Endothelial cell of umbilical vein (primary cell): Measurements from ENCODE around the gene TPCN2.

ENCODE experiments used
- EZH2 ChIP-seq: IDR thresholded peaks from 2 replicates; pipeline ENCODE4 v1.6.1; 2012; ENCODE audit warnings: borderline replicate concordance, low read depth, mild to moderate bottlenecking, moderate library complexity, low read length, inconsistent platforms; ENCODE audit not compliant: severe bottlenecking
- FOS ChIP-seq: IDR thresholded peaks from 2 replicates; pipeline ENCODE4 v1.6.1; 2011; ENCODE audit warnings: mild to moderate bottlenecking, low read length, moderate library complexity, borderline replicate concordance; ENCODE audit not compliant: insufficient read depth
- GATA2 ChIP-seq: IDR thresholded peaks from 2 replicates; pipeline ENCODE4 v1.7.0; 2011; ENCODE audit warnings: low read depth, mild to moderate bottlenecking, moderate library complexity, mixed read lengths, low read length; ENCODE audit not compliant: insufficient read length, insufficient read depth
- JUN ChIP-seq: IDR thresholded peaks from 2 replicates; pipeline ENCODE4 v1.6.1; 2011; ENCODE audit warnings: borderline replicate concordance, low read depth; ENCODE audit not compliant: insufficient read length, insufficient read depth
- MYC ChIP-seq: IDR thresholded peaks from one replicate; pipeline ENCODE4 v1.6.1; 2011; ENCODE audit warnings: mild to moderate bottlenecking, low read depth, low read length
- POLR2A ChIP-seq: IDR thresholded peaks from 2 replicates; pipeline ENCODE4 v1.6.1; 2012; ENCODE audit warnings: low read depth, mild to moderate bottlenecking, control low read depth, low read length
- POLR2AphosphoS5 ChIP-seq: IDR thresholded peaks from 2 replicates; pipeline ENCODE4 v1.6.1; 2012; ENCODE audit warnings: low read depth, mild to moderate bottlenecking, control low read depth, low read length, moderate library complexity; ENCODE audit not compliant: insufficient read depth
- TF ChIP-seq, protein P1 (sequence below), 2 donors: IDR thresholded peaks; 1 replicate in 1 of 2; 2 replicates in 1 of 2; pipeline ENCODE4 v1.5.1; 2011; ENCODE audit warnings: low read length in 2 of 2, mild to moderate bottlenecking in 2 of 2, moderate library complexity in 2 of 2, control low read depth in 1 of 2, inconsistent platforms in 1 of 2, low read depth in 1 of 2; ENCODE audit not compliant: insufficient read depth in 1 of 2; ENCODE audit errors: extremely low read depth in 1 of 2
- TF ChIP-seq, protein P2 (sequence below): IDR thresholded peaks from 2 replicates; pipeline ENCODE4 v1.6.1; 2011; ENCODE audit not compliant: insufficient read depth, insufficient read length

DNA sequence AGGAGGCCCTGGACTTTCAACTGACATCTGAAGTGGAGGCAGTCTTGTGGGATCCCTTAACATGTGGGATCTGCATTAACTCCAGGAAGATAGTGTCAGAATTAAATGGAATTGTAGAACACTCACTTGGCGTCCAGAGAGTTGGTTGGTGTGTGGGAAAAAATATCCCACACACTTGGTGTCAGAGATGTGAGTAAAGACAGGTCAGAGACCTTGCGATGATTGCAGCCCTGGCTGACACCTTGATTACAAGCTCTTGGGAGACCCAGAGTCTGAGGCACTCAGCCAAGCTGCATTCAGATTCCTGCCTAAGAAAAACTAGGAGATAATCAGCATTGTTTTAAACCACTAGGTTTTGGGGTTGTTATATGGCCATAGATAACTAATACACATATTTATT is 7.2 kb upstream of the TPCN2 start:
- TF ChIP-seq EZH2 = no peak
- no peak for TF ChIP-seq JUN
- TF ChIP-seq, protein P1, sequence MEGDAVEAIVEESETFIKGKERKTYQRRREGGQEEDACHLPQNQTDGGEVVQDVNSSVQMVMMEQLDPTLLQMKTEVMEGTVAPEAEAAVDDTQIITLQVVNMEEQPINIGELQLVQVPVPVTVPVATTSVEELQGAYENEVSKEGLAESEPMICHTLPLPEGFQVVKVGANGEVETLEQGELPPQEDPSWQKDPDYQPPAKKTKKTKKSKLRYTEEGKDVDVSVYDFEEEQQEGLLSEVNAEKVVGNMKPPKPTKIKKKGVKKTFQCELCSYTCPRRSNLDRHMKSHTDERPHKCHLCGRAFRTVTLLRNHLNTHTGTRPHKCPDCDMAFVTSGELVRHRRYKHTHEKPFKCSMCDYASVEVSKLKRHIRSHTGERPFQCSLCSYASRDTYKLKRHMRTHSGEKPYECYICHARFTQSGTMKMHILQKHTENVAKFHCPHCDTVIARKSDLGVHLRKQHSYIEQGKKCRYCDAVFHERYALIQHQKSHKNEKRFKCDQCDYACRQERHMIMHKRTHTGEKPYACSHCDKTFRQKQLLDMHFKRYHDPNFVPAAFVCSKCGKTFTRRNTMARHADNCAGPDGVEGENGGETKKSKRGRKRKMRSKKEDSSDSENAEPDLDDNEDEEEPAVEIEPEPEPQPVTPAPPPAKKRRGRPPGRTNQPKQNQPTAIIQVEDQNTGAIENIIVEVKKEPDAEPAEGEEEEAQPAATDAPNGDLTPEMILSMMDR (IDR thresholded peaks at IDR 0.05; ENCODE audit: extremely low read depth in 1 of 2, insufficient read depth in 1 of 2, low read depth in 1 of 2, low read length in 2 of 2) = no peak
- TF ChIP-seq FOS = no peak
- no peak for TF ChIP-seq POLR2A
- no peak for TF ChIP-seq GATA2
- TF ChIP-seq POLR2AphosphoS5 = no peak
- no peak for TF ChIP-seq MYC
- TF ChIP-seq, protein P2, sequence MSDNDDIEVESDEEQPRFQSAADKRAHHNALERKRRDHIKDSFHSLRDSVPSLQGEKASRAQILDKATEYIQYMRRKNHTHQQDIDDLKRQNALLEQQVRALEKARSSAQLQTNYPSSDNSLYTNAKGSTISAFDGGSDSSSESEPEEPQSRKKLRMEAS = no peak
